IMR-90 (cell line): ENCODE results near the gene SLC9A9. TPM values are rescaled to one million over a fixed set of nuclear protein-coding genes. Genes with fewer than 3 reads are reported as not detected.

Experiments used
- ATAC-seq: fragments of 200-7000 bp; cut with Tn5 transposase; 2 replicates; pipeline ENCODE4 v1.9.1; 2020; ENCODE audit warnings: low read depth, mild to moderate bottlenecking, moderate library complexity
- BruUV-seq: library from RNA; stranded (reverse); fragments of 400-500 nt; replicated peaks from 2 replicates; lab custom pipeline; 2021; lab: Mats Ljungman, UMichigan
- CTCF ChIA-PET: fragments of 300-600 bp; formaldehyde crosslinking; extraction: SDS; loops from one replicate; lab custom pipeline; 2021; ENCODE audit warnings: antibody characterized with exemption; lab: Yijun Ruan, JAX
- POLR2A ChIA-PET: fragments of 300-600 bp; sonication (Branson Sonifier 250); formaldehyde crosslinking; loops from one replicate; lab custom pipeline; 2022; ENCODE audit warnings: antibody characterized with exemption; ENCODE audit not compliant: unreplicated experiment; lab: Charles Lee
- DNase-seq: peaks from one replicate; pipeline ENCODE4 v3.0.0; 2013
- H2AFZ ChIP-seq: replicated peaks from 2 replicates; pipeline ENCODE3; 2013; ENCODE audit warnings: low read length, mild to moderate bottlenecking; ENCODE audit not compliant: poor library complexity
- H2AK5ac ChIP-seq: 2 replicates; pipeline ENCODE4 v1.6.1; 2013; ENCODE audit warnings: low read depth, low read length, inconsistent platforms
- H2AK9ac ChIP-seq: replicated peaks from 2 replicates; pipeline ENCODE3; 2013; ENCODE audit warnings: mild to moderate bottlenecking, low read depth, low read length, moderate library complexity; ENCODE audit not compliant: poor library complexity
- H2BK120ac ChIP-seq: 2 replicates; pipeline ENCODE4 v1.6.1; 2013; ENCODE audit warnings: low read depth, low read length, inconsistent platforms
- H2BK15ac ChIP-seq: 3 replicates; pipeline ENCODE4 v1.6.1; 2013; ENCODE audit warnings: low read depth, low read length, inconsistent platforms
- H2BK20ac ChIP-seq: 2 replicates; pipeline ENCODE4 v1.6.1; 2013; ENCODE audit warnings: low read depth, mild to moderate bottlenecking, inconsistent platforms, low read length, moderate library complexity
- H2BK5ac ChIP-seq: 2 replicates; pipeline ENCODE4 v1.6.1; 2013; ENCODE audit warnings: mild to moderate bottlenecking, low read depth, low read length, inconsistent platforms; ENCODE audit not compliant: poor library complexity, severe bottlenecking
- H3K14ac ChIP-seq: replicated peaks from 2 replicates; pipeline ENCODE4 v1.6.1; 2013; ENCODE audit warnings: low read depth, low read length, inconsistent platforms
- H3K18ac ChIP-seq: 2 replicates; pipeline ENCODE4 v1.6.1; 2013; ENCODE audit warnings: low read depth, low read length, control low read depth
- H3K23ac ChIP-seq: 2 replicates; pipeline ENCODE4 v1.6.1; 2013; ENCODE audit warnings: low read depth, low read length, inconsistent platforms
- H3K27ac ChIP-seq: 2 replicates; pipeline ENCODE4 v1.5.1; 2013; ENCODE audit warnings: mild to moderate bottlenecking, control low read depth, low read length; ENCODE audit not compliant: insufficient read depth
- H3K27me3 ChIP-seq: 2 replicates; pipeline ENCODE4 v1.6.1; 2013; ENCODE audit warnings: low read length; ENCODE audit not compliant: control insufficient read depth, insufficient read depth
- H3K36me3 ChIP-seq: 2 replicates; pipeline ENCODE4 v1.6.1; 2013; ENCODE audit warnings: low read length, mixed read lengths; ENCODE audit not compliant: control insufficient read depth, insufficient read depth
- H3K4ac ChIP-seq: 2 replicates; pipeline ENCODE4 v1.6.1; 2013; ENCODE audit warnings: low read depth, low read length, inconsistent platforms
- H3K4me1 ChIP-seq: 2 replicates; pipeline ENCODE4 v1.6.1; 2013; ENCODE audit warnings: low read length, mixed read lengths; ENCODE audit not compliant: control insufficient read depth, insufficient read depth
- H3K4me2 ChIP-seq: 2 replicates; pipeline ENCODE4 v1.6.1; 2013; ENCODE audit warnings: low read depth, mild to moderate bottlenecking, control low read depth, low read length, moderate library complexity
- H3K4me3 ChIP-seq: 2 replicates; pipeline ENCODE4 v1.5.1; 2013; ENCODE audit warnings: low read depth, mild to moderate bottlenecking, control low read depth, low read length, moderate library complexity; ENCODE audit not compliant: insufficient read depth
- H3K56ac ChIP-seq: 2 replicates; pipeline ENCODE4 v1.6.1; 2013; ENCODE audit warnings: low read length, inconsistent platforms; ENCODE audit not compliant: insufficient read depth; ENCODE audit errors: extremely low read depth
- H3K79me1 ChIP-seq, 2 experiments: 2 replicates each; pipeline ENCODE4 v1.6.1; 2013; ENCODE audit warnings: low read length in 2 of 2, inconsistent platforms in 1 of 2, low read depth in 1 of 2
- H3K9ac ChIP-seq: 2 replicates; pipeline ENCODE4 v1.6.1; 2013; ENCODE audit warnings: low read depth, low read length, control low read depth
- H3K9me1 ChIP-seq: 2 replicates; pipeline ENCODE4 v1.6.1; 2013; ENCODE audit warnings: low read length, inconsistent platforms; ENCODE audit not compliant: insufficient read depth
- H3K9me3 ChIP-seq: 2 replicates; pipeline ENCODE4 v1.6.1; 2013; ENCODE audit warnings: low read length; ENCODE audit not compliant: control insufficient read depth, insufficient read depth
- H4K20me1 ChIP-seq: 2 replicates; pipeline ENCODE4 v1.6.1; 2013; ENCODE audit warnings: low read length, inconsistent platforms; ENCODE audit not compliant: insufficient read depth
- H4K5ac ChIP-seq: 2 replicates; pipeline ENCODE4 v1.6.1; 2013; ENCODE audit warnings: mild to moderate bottlenecking, low read depth, low read length, control low read depth
- H4K8ac ChIP-seq, 2 experiments: 2 replicates each; pipeline ENCODE4 v1.6.1; 2013; ENCODE audit warnings: low read depth in 2 of 2, low read length in 2 of 2, control low read depth in 1 of 2, inconsistent platforms in 1 of 2
- H4K91ac ChIP-seq: 2 replicates; pipeline ENCODE4 v1.6.1; 2013; ENCODE audit warnings: low read depth, low read length, inconsistent platforms; ENCODE audit not compliant: insufficient read depth
- BHLHE40 ChIP-seq: fragments of 150-350 bp; IDR thresholded peaks from 2 replicates; pipeline ENCODE4 v1.6.1; 2016; ENCODE audit warnings: mild to moderate bottlenecking, low read depth, low read length
- CEBPB ChIP-seq: IDR thresholded peaks from 2 replicates; pipeline ENCODE4 v1.6.1; 2012; ENCODE audit warnings: low read depth, low read length, improper control_type of control experiment
- CHD1 ChIP-seq: IDR thresholded peaks from 2 replicates; pipeline ENCODE4 v1.6.1; 2012; ENCODE audit warnings: low read depth, low read length, improper control_type of control experiment
- CTCF ChIP-seq: conservative IDR thresholded peaks from 2 replicates; pipeline ENCODE4 v1.5.1; 2012; ENCODE audit warnings: mild to moderate bottlenecking, low read depth, low read length, improper control_type of control experiment
- ELK1 ChIP-seq: fragments of 150-350 bp; IDR thresholded peaks from 2 replicates; pipeline ENCODE4 v1.6.1; 2016; ENCODE audit warnings: low read depth, mild to moderate bottlenecking, low read length, moderate library complexity, borderline replicate concordance
- FOS ChIP-seq: fragments of 150-350 bp; IDR thresholded peaks from 2 replicates; pipeline ENCODE4 v1.6.1; 2016; ENCODE audit warnings: low read depth, low read length
- MAFK ChIP-seq: IDR thresholded peaks from 2 replicates; pipeline ENCODE4 v1.6.1; 2012; ENCODE audit warnings: low read depth, low read length, improper control_type of control experiment
- MAZ ChIP-seq: IDR thresholded peaks from 2 replicates; pipeline ENCODE4 v1.6.1; 2012; ENCODE audit warnings: low read depth, mild to moderate bottlenecking, low read length, improper control_type of control experiment, moderate library complexity, borderline replicate concordance
- NFE2L2 ChIP-seq: fragments of 150-350 bp; IDR thresholded peaks from 2 replicates; pipeline ENCODE4 v1.6.1; 2016; ENCODE audit warnings: low read depth, mild to moderate bottlenecking, low read length
- POLR2A ChIP-seq: IDR thresholded peaks from 2 replicates; pipeline ENCODE4 v1.6.1; 2012; ENCODE audit warnings: mild to moderate bottlenecking, low read depth, low read length
- RAD21 ChIP-seq: IDR thresholded peaks from 2 replicates; pipeline ENCODE4 v1.6.1; 2012; ENCODE audit warnings: low read length, improper control_type of control experiment
- RCOR1 ChIP-seq: IDR thresholded peaks from 2 replicates; pipeline ENCODE4 v1.6.1; 2012; ENCODE audit warnings: mild to moderate bottlenecking, low read length, improper control_type of control experiment; ENCODE audit not compliant: insufficient replicate concordance
- RFX5 ChIP-seq: IDR thresholded peaks from 2 replicates; pipeline ENCODE4 v1.8.0; 2012; ENCODE audit warnings: low read depth, mild to moderate bottlenecking, low read length, moderate library complexity
- SMC3 ChIP-seq: fragments of 150-350 bp; IDR thresholded peaks from 2 replicates; pipeline ENCODE4 v1.6.1; 2016; ENCODE audit warnings: low read depth, mild to moderate bottlenecking, antibody characterized with exemption, low read length, moderate library complexity
- USF2 ChIP-seq: fragments of 150-350 bp; IDR thresholded peaks from 2 replicates; pipeline ENCODE4 v1.6.1; 2017; ENCODE audit warnings: mild to moderate bottlenecking, antibody characterized with exemption, low read length, low read depth
- WGBS, 2 experiments: methylation state at CpG; one replicate each; pipeline versions ENCODE4 v1.1.5 to v1.1.7; 2013; ENCODE audit warnings: missing lambda C conversion rate in 2 of 2; ENCODE audit not compliant: insufficient read length in 1 of 2; ENCODE audit errors: extremely low coverage in 2 of 2; 5-methylcytosine and 5-hydroxymethylcytosine counted together
- dilution Hi-C: fragments of 300-500 bp; cut with HindIII; formaldehyde crosslinking; loops from one replicate; pipeline ENCODE4 v1.14.3; 2018; ENCODE audit warnings: low sequenced_read_pairs; ENCODE audit not compliant: unreplicated experiment
- in situ Hi-C: fragments of 300-500 bp; cut with MboI; formaldehyde crosslinking; loops from 3 replicates; pipeline ENCODE4 v1.14.3; 2019; ENCODE audit warnings: low sequenced_read_pairs, inconsistent platforms, mixed read lengths
- intact Hi-C: fragments of 100-400 bp; cut with micrococcal nuclease; formaldehyde crosslinking; loops from 2 replicates; pipeline ENCODE4 v1.10.0; 2022
- polyA plus RNA-seq, 3 experiments: library from polyadenylated mRNA; depleted of rRNA; stranded (reverse); fragments of >200 nt; gene quantifications; 2 replicates each; pipeline ENCODE4 v1.2.3, GENCODE V29; 2012; ENCODE audit warnings: low replicate concordance in 1 of 3
- total RNA-seq: library from RNA; depleted of rRNA; stranded (reverse); fragments of >200 nt; gene quantifications from 2 replicates; pipeline ENCODE4 v1.2.3, GENCODE V29; 2012

SLC9A9 gene
- total and polyA plus RNA-seq, 2 of the 4 experiments (the other 2 are of a cell fraction), result 1.4 to 2.3 TPM

GRCh38 chr3:143278721-143279120 is 569.5 kb downstream of the SLC9A9 start:
- Histone ChIP-seq H3K4me2 (no peak overlapping the region), H4K20me1 (no peaks in the 10 kb centered on the region), H4K5ac (no peak overlapping the region), H4K8ac (no peak overlapping the region), H3K4me1 (no peaks in the 10 kb centered on the region), H3K9me1 (no peaks in the 10 kb centered on the region), H3K23ac (no peak overlapping the region), H3K9me3 (no peaks in the 10 kb centered on the region), H3K56ac (no peak overlapping the region), H2BK15ac (no peak overlapping the region), H3K79me1 (no peaks in the 10 kb centered on the region), H3K27me3 (no peaks in the 10 kb centered on the region), H2AK5ac (no peak overlapping the region), H2BK20ac (no peak overlapping the region), H2BK5ac (no peak overlapping the region), H3K4me3 (no peak overlapping the region), H3K9ac (no peak overlapping the region), H2AK9ac (no peak overlapping the region), H2BK120ac (no peak overlapping the region), H3K27ac (no peak overlapping the region), H4K91ac (no peak overlapping the region), H3K36me3 (no peaks in the 10 kb centered on the region), H2AFZ (no peak overlapping the region), H3K14ac (no peak overlapping the region), H3K4ac (no peak overlapping the region), H3K18ac (no peak overlapping the region)
- no TSS peak for BruUV-seq
- intact Hi-C loops (no loop called here), dilution Hi-C loops (no loop called here), in situ Hi-C loops (no loop called here)
- TF ChIP-seq CHD1, result no peak
- TF ChIP-seq MAFK, result no peak
- no peak for TF ChIP-seq CTCF
- no peak for TF ChIP-seq RAD21
- no peak for TF ChIP-seq CEBPB
- no peak for TF ChIP-seq ELK1
- TF ChIP-seq RFX5, result no peak
- no peak for TF ChIP-seq RCOR1
- no peak for TF ChIP-seq USF2
- TF ChIP-seq SMC3, result no peak
- no peak for TF ChIP-seq MAZ
- TF ChIP-seq FOS, result no peak
- no peak for TF ChIP-seq BHLHE40
- no peak for TF ChIP-seq POLR2A
- no peak for TF ChIP-seq NFE2L2
- CTCF ChIA-PET, result no interaction called here
- POLR2A ChIA-PET, result no interaction called here
- ATAC-seq, result no peak
- no peak for DNase-seq
- no CpG with 5 or more reads among the region's 1 CpG for WGBS, 2 experiments
